CD14-positive monocyte (primary cell): Measurements from ENCODE around the gene AP1G2. TPM values are rescaled to one million over a fixed set of nuclear protein-coding genes. Genes with fewer than 3 reads are reported as not detected.

Experiments
- DNase-seq, 3 donors: peaks; one replicate each; pipeline ENCODE4 v3.0.0-alpha.2; 2011 to 2022
- H2AFZ ChIP-seq: 2 replicates; pipeline ENCODE4 v1.6.0; 2012; ENCODE audit warnings: mild to moderate bottlenecking, low read depth, low read length, inconsistent platforms; ENCODE audit not compliant: insufficient read depth, poor library complexity, severe bottlenecking
- H3K27ac ChIP-seq, 2 donors: 1 replicate in 1 of 2; 2 replicates in 1 of 2; pipeline ENCODE4 v1.5.1; 2012 to 2013; ENCODE audit warnings: low read length in 2 of 2, control low read depth in 1 of 2, inconsistent platforms in 1 of 2, low read depth in 1 of 2, mild to moderate bottlenecking in 1 of 2
- H3K27me3 ChIP-seq, 2 donors: one replicate each; pipeline versions ENCODE4 v1.6.0 to v1.6.1; 2011 to 2013; ENCODE audit warnings: low read length in 2 of 2; ENCODE audit not compliant: control insufficient read depth in 2 of 2, insufficient read depth in 2 of 2
- H3K36me3 ChIP-seq, 2 donors: replicated peaks in 1 of 2; 1 replicate in 1 of 2; 2 replicates in 1 of 2; pipeline versions ENCODE4 v1.5.1 to v1.6.1; 2012 to 2013; ENCODE audit warnings: low read length in 2 of 2, control low read depth in 1 of 2, inconsistent platforms in 1 of 2, mild to moderate bottlenecking in 1 of 2; ENCODE audit not compliant: insufficient read depth in 2 of 2, control insufficient read depth in 1 of 2
- H3K4me1 ChIP-seq, 2 donors: 1 replicate in 1 of 2; 2 replicates in 1 of 2; pipeline versions ENCODE4 v1.5.1 to v1.6.1; 2012 to 2013; ENCODE audit warnings: low read length in 2 of 2, control low read depth in 1 of 2, inconsistent platforms in 1 of 2, mild to moderate bottlenecking in 1 of 2, moderate library complexity in 1 of 2; ENCODE audit not compliant: insufficient read depth in 2 of 2, control insufficient read depth in 1 of 2
- H3K4me2 ChIP-seq: replicated peaks from 2 replicates; pipeline ENCODE3; 2012; ENCODE audit warnings: low read length, moderate library complexity, mild to moderate bottlenecking; ENCODE audit not compliant: poor library complexity, severe bottlenecking; ENCODE audit errors: extremely low read depth
- H3K4me3 ChIP-seq, 3 experiments: fragments of 200-600 bp in 1 of 3; sonication (generic) in 1 of 3; replicated peaks in 1 of 3; 1 replicate in 2 of 3; 2 replicates in 1 of 3; pipeline ENCODE4 v1.5.1; 2011 to 2013; ENCODE audit warnings: low read length in 3 of 3, mild to moderate bottlenecking in 3 of 3, control low read depth in 2 of 3, low read depth in 2 of 3, inconsistent platforms in 1 of 3, moderate library complexity in 1 of 3
- H3K79me2 ChIP-seq: 2 replicates; pipeline ENCODE4 v1.6.0; 2012; ENCODE audit warnings: mild to moderate bottlenecking, control low read depth, inconsistent platforms, low read length, moderate library complexity; ENCODE audit not compliant: insufficient read depth
- H3K9ac ChIP-seq: 2 replicates; pipeline ENCODE4 v1.6.0; 2017; ENCODE audit warnings: low read length, mild to moderate bottlenecking; ENCODE audit not compliant: insufficient read depth, poor library complexity, severe bottlenecking
- H3K9me3 ChIP-seq, 2 donors: replicated peaks in 1 of 2; 1 replicate in 1 of 2; 2 replicates in 1 of 2; pipeline versions ENCODE4 v1.5.1 to v1.6.1; 2012 to 2013; ENCODE audit warnings: low read length in 2 of 2, control low read depth in 1 of 2; ENCODE audit not compliant: control insufficient read depth in 1 of 2, insufficient read depth in 1 of 2
- H4K20me1 ChIP-seq: 2 replicates; pipeline ENCODE4 v1.6.0; 2012; ENCODE audit warnings: mild to moderate bottlenecking, low read length, control low read depth, moderate library complexity; ENCODE audit not compliant: insufficient read depth
- H3K27ac Mint-ChIP-seq, 7 donors: one replicate each; pipeline ENCODE4 v1.8.0; 2020; ENCODE audit warnings: mild to moderate bottlenecking in 7 of 7, mixed read lengths in 7 of 7, moderate library complexity in 6 of 7, inconsistent platforms in 2 of 7
- H3K27me3 Mint-ChIP-seq, 3 donors: one replicate each; pipeline ENCODE4 v1.8.0; 2021 to 2022; ENCODE audit warnings: low read depth in 3 of 3, mild to moderate bottlenecking in 3 of 3, mixed read lengths in 3 of 3, moderate library complexity in 3 of 3, inconsistent platforms in 1 of 3
- H3K36me3 Mint-ChIP-seq, 2 donors: one replicate each; pipeline ENCODE4 v1.8.0; 2020; ENCODE audit warnings: mixed read lengths in 2 of 2, inconsistent platforms in 1 of 2, mild to moderate bottlenecking in 1 of 2
- H3K4me1 Mint-ChIP-seq: one replicate; pipeline ENCODE4 v1.8.0; 2020; ENCODE audit warnings: mild to moderate bottlenecking, mixed read lengths
- H3K4me3 Mint-ChIP-seq, 2 donors: one replicate each; pipeline ENCODE4 v1.8.0; 2020; ENCODE audit warnings: mild to moderate bottlenecking in 2 of 2, mixed read lengths in 2 of 2, moderate library complexity in 1 of 2
- H3K9me3 Mint-ChIP-seq, 7 donors: one replicate each; pipeline ENCODE4 v1.8.0; 2020 to 2022; ENCODE audit warnings: mixed read lengths in 7 of 7, mild to moderate bottlenecking in 6 of 7, moderate library complexity in 6 of 7, inconsistent platforms in 2 of 7
- WGBS: methylation state at CpG from one replicate; pipeline ENCODE4 v1.1.5; 2013; ENCODE audit warnings: missing lambda C conversion rate; ENCODE audit not compliant: insufficient coverage; 5-methylcytosine and 5-hydroxymethylcytosine counted together
- intact Hi-C, 2 donors: fragments of 100-400 bp; cut with micrococcal nuclease; formaldehyde crosslinking; loops; one replicate each; pipeline versions ENCODE4 v1.15.0 to v1.15.1; 2023
- polyA plus RNA-seq, 3 donors: library from polyadenylated mRNA; depleted of rRNA in 1 of 3; unstranded in 2 of 3; stranded (reverse) in 1 of 3; fragments of 300-500 nt in 2 of 3; fragments of >200 nt in 1 of 3; fragmentation: Illumina TruSeq in 2 of 3; gene quantifications; 1 replicate in 2 of 3; 2 replicates in 1 of 3; pipeline ENCODE4 v1.2.3, GENCODE V29; 2012 to 2021
- TF ChIP-seq, protein P1 (sequence below): fragments of 200-600 bp; IDR thresholded peaks from one replicate; pipeline ENCODE4 v1.8.0; 2022; ENCODE audit warnings: antibody characterized with exemption, mild to moderate bottlenecking

AP1G2 gene
- polyA plus RNA-seq, 3 donors = 32.2 to 437 (median 37.0) TPM

DNA sequence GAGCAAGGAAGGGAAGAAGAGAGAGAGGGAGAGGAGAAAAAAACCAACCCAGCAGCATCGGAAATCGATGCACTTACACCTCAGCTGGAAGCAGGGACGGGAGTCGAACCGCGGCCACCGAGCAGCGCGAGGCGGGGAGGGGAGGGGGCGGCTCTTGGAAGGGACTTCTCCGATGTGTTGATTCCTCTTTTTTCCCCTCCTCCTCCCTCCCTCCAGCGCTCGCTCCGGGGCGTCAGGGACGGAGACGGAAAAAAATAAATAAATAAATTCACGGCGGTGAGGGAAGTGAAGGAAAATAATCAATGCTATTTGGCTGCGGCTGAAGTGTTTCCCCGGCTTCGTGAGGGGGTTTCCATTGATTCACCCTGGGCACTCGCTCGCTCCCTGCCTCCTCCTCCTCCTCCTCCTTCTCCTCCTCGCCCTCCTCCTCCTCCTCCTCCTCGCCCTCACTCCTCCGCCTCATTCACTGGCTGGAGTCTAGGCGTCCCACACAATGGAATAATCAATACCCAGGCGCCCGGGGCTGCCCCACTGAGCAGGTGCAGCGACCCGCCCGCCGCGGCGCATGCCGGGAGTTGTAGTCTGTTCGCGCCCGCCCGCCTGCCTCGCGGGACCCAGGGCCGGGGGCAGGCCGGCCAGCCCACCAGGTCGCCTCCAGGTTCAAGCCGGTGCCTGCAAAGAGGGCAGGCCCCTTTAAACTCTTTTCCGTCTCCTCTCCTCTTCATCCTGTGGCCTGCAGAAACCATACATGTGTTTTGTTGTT lies 16.1 kb downstream of the AP1G2 start, which contains the start of gene ZFHX2:
ZFHX2 (minus strand) TSS at position 500 of the 763 bp plus-strand sequence. CDS start 16,440 bp downstream, outside the sequence.
- Histone ChIP-seq H3K27ac (peak within 1 kb of the TSS; percentile 31 to 82), H3K27me3 (peaks cover 2 to 12% of the 10 kb centered on the region in 2 donors), H3K79me2 (peaks cover 6% of the 10 kb centered on the region), H3K4me2 (peak within 1 kb of the TSS; percentile 97), H2AFZ (peak within 1 kb of the TSS; percentile 99), H3K4me3 (peak within 1 kb of the TSS; percentile 70 to 88 (median 81)), H4K20me1 (no peaks in the 10 kb centered on the region), H3K4me1 (peaks cover 13 to 27% of the 10 kb centered on the region in 2 donors), H3K36me3 (no peaks in the 10 kb centered on the region), H3K9me3 (no peaks in the 10 kb centered on the region), H3K9ac (peak within 1 kb of the TSS; percentile 74)
- peak; percentile 31 to 80 (median 39) for DNase-seq
- Mint-ChIP-seq H3K9me3 (no peaks in the 10 kb centered on the region), H3K36me3 (no peaks in the 10 kb centered on the region), H3K27me3 (no peaks in the 10 kb centered on the region), H3K27ac (peak within 1 kb of the TSS; percentile 65 to 90 (median 75)), H3K4me3 (no peak within 1 kb of the TSS), H3K4me1 (peaks cover 11% of the 10 kb centered on the region)
- under 1% methylated on average over 19 of the region's 49 CpGs for WGBS
- intact Hi-C loops = no loop called here
- TF ChIP-seq, protein P1, sequence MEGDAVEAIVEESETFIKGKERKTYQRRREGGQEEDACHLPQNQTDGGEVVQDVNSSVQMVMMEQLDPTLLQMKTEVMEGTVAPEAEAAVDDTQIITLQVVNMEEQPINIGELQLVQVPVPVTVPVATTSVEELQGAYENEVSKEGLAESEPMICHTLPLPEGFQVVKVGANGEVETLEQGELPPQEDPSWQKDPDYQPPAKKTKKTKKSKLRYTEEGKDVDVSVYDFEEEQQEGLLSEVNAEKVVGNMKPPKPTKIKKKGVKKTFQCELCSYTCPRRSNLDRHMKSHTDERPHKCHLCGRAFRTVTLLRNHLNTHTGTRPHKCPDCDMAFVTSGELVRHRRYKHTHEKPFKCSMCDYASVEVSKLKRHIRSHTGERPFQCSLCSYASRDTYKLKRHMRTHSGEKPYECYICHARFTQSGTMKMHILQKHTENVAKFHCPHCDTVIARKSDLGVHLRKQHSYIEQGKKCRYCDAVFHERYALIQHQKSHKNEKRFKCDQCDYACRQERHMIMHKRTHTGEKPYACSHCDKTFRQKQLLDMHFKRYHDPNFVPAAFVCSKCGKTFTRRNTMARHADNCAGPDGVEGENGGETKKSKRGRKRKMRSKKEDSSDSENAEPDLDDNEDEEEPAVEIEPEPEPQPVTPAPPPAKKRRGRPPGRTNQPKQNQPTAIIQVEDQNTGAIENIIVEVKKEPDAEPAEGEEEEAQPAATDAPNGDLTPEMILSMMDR = no peak

DNA sequence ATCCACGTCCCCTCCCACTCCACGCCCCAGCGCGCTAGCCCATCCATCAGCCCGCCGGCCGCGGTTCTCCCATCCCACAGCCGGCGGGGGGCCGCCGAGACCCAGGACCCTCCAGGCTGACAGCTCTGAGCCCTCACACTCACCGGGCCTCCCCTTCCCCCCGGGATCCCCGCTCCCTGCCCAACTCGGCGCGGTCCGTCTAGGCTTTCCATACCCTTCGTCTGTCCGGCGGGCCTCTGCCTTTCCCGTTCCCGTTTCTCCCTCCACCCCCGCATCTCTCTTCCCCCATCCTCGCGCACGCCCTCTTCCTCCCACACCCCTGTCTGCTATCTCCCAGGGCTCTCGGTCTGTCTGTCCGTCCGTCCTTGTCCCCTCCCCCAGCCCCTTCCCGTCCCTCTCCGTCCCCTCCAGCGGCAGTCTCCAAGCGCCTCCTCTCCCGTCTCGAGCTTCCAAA lies 16.8 kb downstream of the AP1G2 start:
- peaks cover 11 to 21% of the 10 kb centered on the region in 2 donors for H3K4me1 ChIP-seq
- WGBS = 0% methylated on average over 27 of the region's 37 CpGs
- peaks cover 2 to 12% of the 10 kb centered on the region in 2 donors for H3K27me3 ChIP-seq
- H3K36me3 Mint-ChIP-seq = no peaks in the 10 kb centered on the region
- H3K79me2 ChIP-seq = peaks cover under 1% of the 10 kb centered on the region
- no peak overlapping the region for H3K4me3 Mint-ChIP-seq
- no peaks in the 10 kb centered on the region for H3K9me3 ChIP-seq
- H3K27ac ChIP-seq = peak overlapping the region; percentile 31 to 82
- TF ChIP-seq, protein P1 = no peak
- peak overlapping the region in 6 of 7 donors; percentile 39 to 90 (median 77) for H3K27ac Mint-ChIP-seq
- H3K4me3 ChIP-seq = peak overlapping the region; percentile 70 to 88 (median 81)
- intact Hi-C loops = no loop called here
- H3K4me1 Mint-ChIP-seq = peaks cover 7% of the 10 kb centered on the region
- H3K9me3 Mint-ChIP-seq = no peaks in the 10 kb centered on the region
- no peaks in the 10 kb centered on the region for H4K20me1 ChIP-seq
- no peaks in the 10 kb centered on the region for H3K36me3 ChIP-seq
- no peaks in the 10 kb centered on the region for H3K27me3 Mint-ChIP-seq
- H2AFZ ChIP-seq = peak overlapping the region; percentile 99
- no peak for DNase-seq
- peak overlapping the region; percentile 74 for H3K9ac ChIP-seq
- H3K4me2 ChIP-seq = peak overlapping the region; percentile 97
